ENCODE data around the gene ZNF365. TPM values are rescaled to one million over a fixed set of nuclear protein-coding genes. Genes with fewer than 3 reads are reported as not detected.

The ZNF365 gene
- total RNA-seq, 1 experiment from 2014 or later = 1.8 TPM

GRCh38 chr10:62386356-62387320 is 12.5 kb downstream of the ZNF365 start (continued):
- TF ChIP-seq ZBTB33 (IDR thresholded peaks at IDR 0.05; ENCODE audit: extremely low read depth, insufficient replicate concordance, low read length) = no peak
- no peak for TF ChIP-seq ATF3 (IDR thresholded peaks at IDR 0.05)

- H3K4me2 ChIP-seq (ENCODE audit: low read length) = peak overlapping the region; percentile 21; the same call in 1 of the 2 replicates
- H3K9ac ChIP-seq (ENCODE audit: low read length) = no peak overlapping the region
- H3K4me3 ChIP-seq (replicated peaks in 1 of 2; ENCODE audit: low read depth in 1 of 2, low read length in 2 of 2) = no peak overlapping the region
- intact Hi-C loops (cut with micrococcal nuclease) = no loop called here
- no TSS peak for BruUV-seq (replicated peaks)
- no peaks in the 10 kb centered on the region for H3K27me3 ChIP-seq (ENCODE audit: insufficient read depth, low read length)
- H3K9me2 ChIP-seq (ENCODE audit: insufficient read depth) = no peaks in the 10 kb centered on the region
- H3K36me3 ChIP-seq (ENCODE audit: control insufficient read depth in 1 of 2, insufficient read depth in 2 of 2, low read length in 2 of 2) = no peaks in the 10 kb centered on the region
- TF ChIP-seq CBX3 (IDR thresholded peaks at IDR 0.05; ENCODE audit: low read depth) (peak; percentile 41; the same call in 1 of the 2 replicates), MAX (IDR thresholded peaks at IDR 0.05) (peak; percentile 80), ELF1 (IDR thresholded peaks at IDR 0.05; ENCODE audit: borderline replicate concordance, low read depth) (no peak)
- H2AFZ ChIP-seq (ENCODE audit: low read depth, low read length, poor library complexity, severe bottlenecking) = peak overlapping the region; percentile 29
- peak; percentile 76 for ATAC-seq
- RAD21 ChIA-PET (ENCODE audit: low non-redundant PET in 1 of 2, low total read pairs in 2 of 2, uncharacterized antibody in 2 of 2, unreplicated experiment in 2 of 2) = no interaction called here
- DNase-seq (ENCODE audit: low read depth, low spot score) = peak; percentile 27
- no peaks in the 10 kb centered on the region for H4K20me1 ChIP-seq (ENCODE audit: insufficient read depth)
- POLR2A ChIA-PET = no interaction called here
- CTCF ChIA-PET = no interaction called here
- peaks cover 4 to 54% of the 10 kb centered on the region in 2 experiments; a peak in 3 of 4 replicates for H3K4me1 ChIP-seq (ENCODE audit: control insufficient read depth in 1 of 2, insufficient read depth in 2 of 2, low read length in 2 of 2)
- no peaks in the 10 kb centered on the region for H3K79me2 ChIP-seq (ENCODE audit: insufficient read depth, low read length)
- no peaks in the 10 kb centered on the region for H3K9me3 ChIP-seq (ENCODE audit: control insufficient read depth in 1 of 2, insufficient read depth in 1 of 2, low read depth in 1 of 2, low read length in 2 of 2)
- no peak overlapping the region for H3K27ac ChIP-seq (ENCODE audit: low read depth, low read length)
These were observed 14.2 kb downstream of the ZNF365 start for GRCh38 chr10:62388328-62388727.

All from HCT116 (cell line).